HepG2 (cell line): ENCODE data around the gene WDR87. TPM values are rescaled to one million over a fixed set of nuclear protein-coding genes. Genes with fewer than 3 reads are reported as not detected.

Experiments used
- ATF4 ChIP-seq, 2 experiments: fragments of 450-650 bp in 1 of 2; sonication (generic) in 1 of 2; formaldehyde crosslinking; IDR thresholded peaks; 2 replicates each; pipeline versions ENCODE4 v1.5.0 to v1.8.0; 2020 to 2022; ENCODE audit warnings: mild to moderate bottlenecking in 1 of 2, missing genetic modification reagents in 1 of 2
- CEBPB ChIP-seq: IDR thresholded peaks from 2 replicates; pipeline ENCODE4 v1.6.1; 2011; ENCODE audit warnings: low read depth, low read length, improper control_type of control experiment, borderline replicate concordance
- HNF4G ChIP-seq, 2 experiments: sonication (generic) in 1 of 2; formaldehyde crosslinking in 1 of 2; IDR thresholded peaks; 2 replicates each; pipeline versions ENCODE4 v1.4.0 to v1.6.1; 2011 to 2020; ENCODE audit warnings: borderline replicate concordance in 2 of 2, low read depth in 2 of 2, mild to moderate bottlenecking in 2 of 2, low read length in 1 of 2, missing genetic modification reagents in 1 of 2, moderate library complexity in 1 of 2
- HOXA3 ChIP-seq: sonication (generic); formaldehyde crosslinking; IDR thresholded peaks from 2 replicates; pipeline ENCODE4 v1.5.0; 2020; ENCODE audit warnings: missing genetic modification reagents
- JUND ChIP-seq: sonication (generic); formaldehyde crosslinking; IDR thresholded peaks from 2 replicates; pipeline ENCODE4 v1.8.0; 2022; ENCODE audit warnings: mild to moderate bottlenecking, missing genetic modification reagents
- NFYB ChIP-seq: sonication (generic); formaldehyde crosslinking; IDR thresholded peaks from 2 replicates; pipeline ENCODE4 v1.4.0; 2020; ENCODE audit warnings: missing genetic modification reagents
- SOX6 ChIP-seq, 2 experiments: fragments of 450-650 bp in 1 of 2; sonication (generic) in 1 of 2; formaldehyde crosslinking in 1 of 2; IDR thresholded peaks; 2 replicates each; pipeline versions ENCODE4 v1.4.0 to v1.6.1; 2017 to 2020; ENCODE audit warnings: antibody characterized with exemption in 1 of 2, mild to moderate bottlenecking in 1 of 2, missing genetic modification reagents in 1 of 2
- TBX2 ChIP-seq: sonication (generic); formaldehyde crosslinking; IDR thresholded peaks from 2 replicates; pipeline ENCODE4 v1.5.0; 2020; ENCODE audit warnings: missing genetic modification reagents, mild to moderate bottlenecking, borderline replicate concordance
- ZMYM4 ChIP-seq: sonication (generic); formaldehyde crosslinking; IDR thresholded peaks from 2 replicates; pipeline ENCODE4 v1.8.1; 2023; ENCODE audit warnings: mild to moderate bottlenecking, missing genetic modification reagents
- ZNF318 ChIP-seq: sonication (generic); formaldehyde crosslinking; IDR thresholded peaks from 2 replicates; pipeline ENCODE4 v1.4.0; 2020; ENCODE audit warnings: mild to moderate bottlenecking, missing genetic modification reagents
- ZNF574 ChIP-seq: sonication (generic); formaldehyde crosslinking; IDR thresholded peaks from 2 replicates; pipeline ENCODE4 v1.4.0; 2020; ENCODE audit warnings: missing genetic modification reagents
- ZNF580 ChIP-seq: IDR thresholded peaks from 2 replicates; pipeline ENCODE4 v1.6.1; 2016; ENCODE audit warnings: low read depth, borderline replicate concordance
- ZNF772 ChIP-seq: sonication (generic); formaldehyde crosslinking; IDR thresholded peaks from 2 replicates; pipeline ENCODE4 v1.5.0; 2020; ENCODE audit warnings: mild to moderate bottlenecking, missing genetic modification reagents
- polyA plus RNA-seq, 8 experiments: library from polyadenylated mRNA; depleted of rRNA in 3 of 8; stranded (reverse) in 7 of 8; unstranded in 1 of 8; fragments of >200 nt; fragmentation: Illumina TruSeq in 4 of 8; extraction: Trizol in 4 of 8; gene quantifications; 2 replicates each; pipeline versions ENCODE4 v1.2.1 to v1.2.3, GENCODE V29; 2011 to 2016; ENCODE audit warnings: low read depth in 4 of 8, missing spikeins in 1 of 8, mixed read lengths in 1 of 8; ENCODE audit not compliant: insufficient read depth in 1 of 8
- total RNA-seq, 5 experiments: library from RNA; depleted of rRNA; stranded (reverse); fragments of >200 nt; fragmentation: Illumina TruSeq; extraction: Trizol; gene quantifications; 2 replicates each; pipeline ENCODE4 v1.2.3, GENCODE V29; 2016; ENCODE audit warnings: low read depth in 1 of 5
- TF ChIP-seq, protein P1 (sequence below): sonication (generic); formaldehyde crosslinking; IDR thresholded peaks from 2 replicates; pipeline ENCODE4 v1.5.1; 2020; ENCODE audit warnings: mild to moderate bottlenecking, moderate library complexity, missing genetic modification reagents

Gene WDR87
- total and polyA plus RNA-seq, 2 of the 13 experiments (the other 11 are each of a cell fraction or from before 2014, with no cell fraction given) = not detected

- TF ChIP-seq JUND (CRISPR knock-in tag) (peak; percentile 50), HNF4G (IDR thresholded peaks at IDR 0.05; ENCODE audit: borderline replicate concordance, low read depth, low read length) (peak; percentile 73), HNF4G (CRISPR knock-in tag; IDR thresholded peaks at IDR 0.05; ENCODE audit: borderline replicate concordance, low read depth) (0 out of 2 replicates have a peak, but pooled peaks have one; percentile 31), ZNF318 (CRISPR knock-in tag) (no peak), ZNF574 (CRISPR knock-in tag) (peak; percentile 52; the same call in 1 of the 2 replicates), ZNF772 (CRISPR knock-in tag) (0 out of 2 replicates have a peak, but pooled peaks have one; percentile 48), HOXA3 (CRISPR knock-in tag) (peak; percentile 77), TBX2 (CRISPR knock-in tag) (peak; percentile 82; the same call in 1 of the 2 replicates), NFYB (CRISPR knock-in tag) (no peak), SOX6 (IDR thresholded peaks at IDR 0.05) (no peak), SOX6 (CRISPR knock-in tag; IDR thresholded peaks at IDR 0.05) (peak; percentile 55; the same call in 1 of the 2 replicates), CEBPB (peak; percentile 48; the same call in 1 of the 2 replicates), ZMYM4 (CRISPR knock-in tag) (peak; percentile 38; the same call in 1 of the 2 replicates), ZNF580 (CRISPR knock-in tag) (peak; percentile 36; the same call in 1 of the 2 replicates), ATF4 (CRISPR knock-in tag; IDR thresholded peaks at IDR 0.05) (peak in 1 of 2 experiments; percentile 57; a peak in 1 of 4 replicates)
- TF ChIP-seq, protein P1, sequence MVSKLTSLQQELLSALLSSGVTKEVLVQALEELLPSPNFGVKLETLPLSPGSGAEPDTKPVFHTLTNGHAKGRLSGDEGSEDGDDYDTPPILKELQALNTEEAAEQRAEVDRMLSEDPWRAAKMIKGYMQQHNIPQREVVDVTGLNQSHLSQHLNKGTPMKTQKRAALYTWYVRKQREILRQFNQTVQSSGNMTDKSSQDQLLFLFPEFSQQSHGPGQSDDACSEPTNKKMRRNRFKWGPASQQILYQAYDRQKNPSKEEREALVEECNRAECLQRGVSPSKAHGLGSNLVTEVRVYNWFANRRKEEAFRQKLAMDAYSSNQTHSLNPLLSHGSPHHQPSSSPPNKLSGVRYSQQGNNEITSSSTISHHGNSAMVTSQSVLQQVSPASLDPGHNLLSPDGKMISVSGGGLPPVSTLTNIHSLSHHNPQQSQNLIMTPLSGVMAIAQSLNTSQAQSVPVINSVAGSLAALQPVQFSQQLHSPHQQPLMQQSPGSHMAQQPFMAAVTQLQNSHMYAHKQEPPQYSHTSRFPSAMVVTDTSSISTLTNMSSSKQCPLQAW (CRISPR knock-in tag) = peak; percentile 70
These were observed 27.6 kb upstream of the WDR87 start (continued) for GRCh38 chr19:37933937-37934358.
